PC-3 (cell line): ENCODE data around the gene DHCR7. TPM values are rescaled to one million over a fixed set of nuclear protein-coding genes. Genes with fewer than 3 reads are reported as not detected.
"Not testable (repeated sequence)": the region's sequence is repeated elsewhere in the genome, so short reads cannot be mapped to it uniquely, and the experiment has no call there.

Source experiments
- ATAC-seq: fragments of 200-7000 bp; cut with Tn5 transposase; 2 replicates; pipeline ENCODE4 v1.9.1; 2020; ENCODE audit warnings: mild to moderate bottlenecking, moderate library complexity
- BruUV-seq: library from RNA; stranded (reverse); fragments of 400-500 nt; replicated peaks from 2 replicates; lab custom pipeline; 2021; lab: Mats Ljungman, UMichigan
- CTCF ChIA-PET: fragments of 300-600 bp; sonication (Branson Sonifier 250); formaldehyde crosslinking; loops from one replicate; lab custom pipeline; 2022; ENCODE audit warnings: antibody characterized with exemption; lab: Charles Lee
- POLR2A ChIA-PET: fragments of 300-600 bp; sonication (Branson Sonifier 250); formaldehyde crosslinking; loops from one replicate; lab custom pipeline; 2022; ENCODE audit warnings: antibody characterized with exemption; ENCODE audit not compliant: unreplicated experiment; lab: Charles Lee
- DNase-seq: peaks from one replicate; pipeline ENCODE4 v3.0.0-alpha.2; 2015
- H2AFZ ChIP-seq: fragments of 300-600 bp; sonication (generic); 2 replicates; pipeline ENCODE4 v1.6.0; 2016; ENCODE audit warnings: antibody characterized with exemption, low read length
- H3F3A ChIP-seq: fragments of 300-600 bp; sonication (generic); one replicate; pipeline ENCODE4 v1.6.0; 2017; ENCODE audit warnings: antibody characterized with exemption, low read length, control low read depth, mild to moderate bottlenecking; ENCODE audit not compliant: unreplicated experiment
- H3K27ac ChIP-seq: fragments of 300-600 bp; sonication (generic); 2 replicates; pipeline ENCODE4 v1.5.1; 2016; ENCODE audit warnings: mild to moderate bottlenecking, low read length
- H3K27me3 ChIP-seq: fragments of 300-600 bp; sonication (generic); 2 replicates; pipeline ENCODE4 v1.6.1; 2016; ENCODE audit warnings: low read length, mixed read lengths
- H3K36me3 ChIP-seq: fragments of 300-600 bp; sonication (generic); 2 replicates; pipeline ENCODE4 v1.6.1; 2016; ENCODE audit warnings: low read depth, mixed run types, low read length, mixed read lengths
- H3K4me1 ChIP-seq: fragments of 300-600 bp; sonication (generic); 2 replicates; pipeline ENCODE4 v1.5.1; 2016; ENCODE audit warnings: low read length; ENCODE audit not compliant: insufficient read depth
- H3K4me2 ChIP-seq: fragments of 300-600 bp; sonication (generic); 2 replicates; pipeline ENCODE4 v1.6.0; 2016; ENCODE audit warnings: low read length
- H3K4me3 ChIP-seq: fragments of 300-600 bp; sonication (generic); 2 replicates; pipeline ENCODE4 v1.5.1; 2016; ENCODE audit warnings: mild to moderate bottlenecking, low read length, mixed read lengths
- H3K79me2 ChIP-seq: fragments of 300-600 bp; sonication (generic); 2 replicates; pipeline ENCODE4 v1.6.1; 2017; ENCODE audit warnings: low read length, mixed read lengths
- H3K9ac ChIP-seq: fragments of 300-600 bp; sonication (generic); 2 replicates; pipeline ENCODE4 v1.6.0; 2016; ENCODE audit warnings: mild to moderate bottlenecking, low read length
- H3K9me2 ChIP-seq: fragments of 300-600 bp; sonication (generic); replicated peaks from 2 replicates; pipeline ENCODE4 v1.6.1; 2016; ENCODE audit warnings: mixed run types, low read length, mixed read lengths
- H3K9me3 ChIP-seq: fragments of 300-600 bp; sonication (generic); 2 replicates; pipeline ENCODE4 v1.6.1; 2016; ENCODE audit warnings: low read length, mixed read lengths
- H4K20me1 ChIP-seq: fragments of 300-600 bp; sonication (generic); 2 replicates; pipeline ENCODE4 v1.6.1; 2016; ENCODE audit warnings: low read length, mixed read lengths
- CTCF ChIP-seq: fragments of 300-600 bp; sonication (generic); conservative IDR thresholded peaks from 2 replicates; pipeline ENCODE4 v1.5.1; 2017; ENCODE audit warnings: antibody characterized with exemption, low read depth, mild to moderate bottlenecking, low read length
- EZH2 ChIP-seq: fragments of 300-600 bp; sonication (generic); IDR thresholded peaks from one replicate; pipeline ENCODE4 v1.6.1; 2017; ENCODE audit warnings: antibody characterized with exemption, mild to moderate bottlenecking, low read length; ENCODE audit not compliant: unreplicated experiment
- EZH2phosphoT487 ChIP-seq: fragments of 300-600 bp; sonication (generic); IDR thresholded peaks from 2 replicates; pipeline ENCODE4 v1.6.1; 2018; ENCODE audit warnings: mild to moderate bottlenecking, antibody characterized with exemption, low read length, borderline replicate concordance
- intact Hi-C: fragments of 100-400 bp; cut with micrococcal nuclease; formaldehyde crosslinking; loops from 2 replicates; pipeline ENCODE4 v1.9.0; 2023
- total RNA-seq: library from RNA; depleted of rRNA; stranded (reverse); fragments of >200 nt; gene quantifications from 2 replicates; pipeline ENCODE4 v1.2.3, GENCODE V29; 2014

Gene DHCR7
- total RNA-seq, 1 experiment from 2014 or later, result 127 TPM

- intact Hi-C loops, result no loop called here
- no peaks in the 10 kb centered on the region for H4K20me1 ChIP-seq
- no peaks in the 10 kb centered on the region for H3K79me2 ChIP-seq
- DNase-seq (peak; percentile 46), ATAC-seq (peak; percentile 29)
- no peak overlapping the region for H2AFZ ChIP-seq
- H3K9me2 ChIP-seq, result no peaks in the 10 kb centered on the region
- TF ChIP-seq EZH2phosphoT487 (no peak), EZH2 (no peak), CTCF (no peak)
- no peak overlapping the region for H3K27ac ChIP-seq
- peaks cover 34% of the 10 kb centered on the region for H3K4me1 ChIP-seq
- no peak overlapping the region for H3K4me3 ChIP-seq
- no peaks in the 10 kb centered on the region for H3K27me3 ChIP-seq
- H3K9ac ChIP-seq, result no peak overlapping the region
- H3K36me3 ChIP-seq, result no peaks in the 10 kb centered on the region
- H3K4me2 ChIP-seq, result peak overlapping the region; percentile 9; the same call in 1 of the 2 replicates
- ChIA-PET POLR2A (no interaction called here), CTCF (interaction anchor here (0.7 kb wide), 1 partner anchor 845 kb away, joined by 7 read pairs; no protein-coding TSS in a partner anchor)
- no peaks in the 10 kb centered on the region for H3K9me3 ChIP-seq
- H3F3A ChIP-seq, result no peaks in the 10 kb centered on the region
- BruUV-seq, result no TSS peak
Measured at GRCh38 chr11:71423181-71423790, 24.9 kb downstream of the DHCR7 start.

- POLR2A ChIA-PET, H2AFZ ChIP-seq, H3F3A ChIP-seq, H3K4me3 ChIP-seq, H4K20me1 ChIP-seq, H3K79me2 ChIP-seq, CTCF ChIA-PET, H3K9me3 ChIP-seq, H3K4me2 ChIP-seq, H3K27ac ChIP-seq, ATAC-seq, BruUV-seq, H3K36me3 ChIP-seq, intact Hi-C loops, H3K9ac ChIP-seq, H3K27me3 ChIP-seq, H3K9me2 ChIP-seq, DNase-seq: not testable (repeated sequence)
- peaks cover 34% of the 10 kb centered on the region for H3K4me1 ChIP-seq
Measured at GRCh38 chr11:71422318-71422717, 25.9 kb downstream of the DHCR7 start.

- no peaks in the 10 kb centered on the region for H3K9me2 ChIP-seq
- intact Hi-C loops, result no loop called here
- ChIA-PET CTCF (no interaction called here), POLR2A (no interaction called here)
- no TSS peak for BruUV-seq
- ATAC-seq (no peak), DNase-seq (no peak)
- H3K27me3 ChIP-seq, result 0 out of 2 replicates have a peak, but pooled peaks cover under 1% of the 10 kb centered on the region
- no peak overlapping the region for H3K4me3 ChIP-seq
- no peaks in the 10 kb centered on the region for H3K9me3 ChIP-seq
- H3K4me2 ChIP-seq, result no peak overlapping the region
- H2AFZ ChIP-seq, result no peak overlapping the region
- no peaks in the 10 kb centered on the region for H3F3A ChIP-seq
- H3K27ac ChIP-seq, result no peak overlapping the region
- no peaks in the 10 kb centered on the region for H3K79me2 ChIP-seq
- TF ChIP-seq CTCF (no peak), EZH2 (no peak), EZH2phosphoT487 (no peak)
- H4K20me1 ChIP-seq, result no peaks in the 10 kb centered on the region
- no peaks in the 10 kb centered on the region for H3K36me3 ChIP-seq
- H3K9ac ChIP-seq, result no peak overlapping the region
- H3K4me1 ChIP-seq, result peaks cover 28% of the 10 kb centered on the region
Measured at GRCh38 chr11:71421392-71421950, 26.7 kb downstream of the DHCR7 start.
